K562 (cell line): ENCODE results near the gene ERGIC3. TPM values are rescaled to one million over a fixed set of nuclear protein-coding genes. Genes with fewer than 3 reads are reported as not detected.

Experiments used
- EP400 ChIP-seq: fragments of 450-650 bp; IDR thresholded peaks from 2 replicates; pipeline ENCODE4 v1.6.1; 2017; ENCODE audit warnings: antibody characterized with exemption, mild to moderate bottlenecking, moderate library complexity
- RREB1 ChIP-seq: fragments of 250-450 bp; sonication (Bioruptor Pico); IDR thresholded peaks from 2 replicates; pipeline ENCODE4 v1.4.0; 2020
- STAT5A ChIP-seq: IDR thresholded peaks from 2 replicates; pipeline ENCODE4 v1.6.1; 2012; ENCODE audit warnings: low read length, inconsistent platforms, borderline replicate concordance
- ZNF175 ChIP-seq: fragments of 200-800 bp; sonication (Bioruptor generic); IDR thresholded peaks from 2 replicates; pipeline ENCODE4 v1.6.1; 2016; ENCODE audit warnings: low read depth, mild to moderate bottlenecking, missing genetic modification characterization, missing compliant biosample characterization
- ZNF384 ChIP-seq: IDR thresholded peaks from 2 replicates; pipeline ENCODE4 v1.6.1; 2012; ENCODE audit warnings: low read depth, low read length, improper control_type of control experiment
- polyA plus RNA-seq, 8 experiments: library from polyadenylated mRNA; depleted of rRNA in 4 of 8; stranded (reverse) in 5 of 8; unstranded in 3 of 8; fragments of >200 nt; fragmentation: Nextera tagmentation in 2 of 8; fragmentation: Illumina TruSeq in 1 of 8; extraction: Ambion mirVana in 2 of 8; extraction: Trizol in 1 of 8; gene quantifications; 2 replicates each; pipeline versions ENCODE4 v1.2.1 to v1.2.3, GENCODE V29; 2011 to 2014; ENCODE audit warnings: inconsistent platforms in 1 of 8, missing spikeins in 1 of 8
- total RNA-seq, 7 experiments: library from RNA; depleted of rRNA in 6 of 7; stranded (reverse); fragments of >200 nt in 6 of 7; fragmentation: Illumina TruSeq in 2 of 7; extraction: Trizol in 2 of 7; gene quantifications; 2 replicates each; pipeline versions ENCODE4 v1.2.1 to v1.2.3, GENCODE V29; 2011 to 2021; ENCODE audit warnings: low replicate concordance in 1 of 7
- TF ChIP-seq, protein P1 (sequence below), 2 experiments: fragments of 450-650 bp in 1 of 2; sonication (generic) in 1 of 2; formaldehyde crosslinking in 1 of 2; IDR thresholded peaks; 2 replicates each; pipeline versions ENCODE4 v1.7.1 to v1.9.0; 2016 to 2022; ENCODE audit warnings: inconsistent platforms in 1 of 2, mild to moderate bottlenecking in 1 of 2, missing genetic modification reagents in 1 of 2

ERGIC3 gene
- total and polyA plus RNA-seq, 9 of the 15 experiments (the other 6 are each of a cell fraction or from before 2014, with no cell fraction given): 121 to 278 (median 184) TPM

GRCh38 chr20:35600993-35601973 is 59.4 kb downstream of the ERGIC3 start (continued):
- TF ChIP-seq STAT5A: no peak
- peak; percentile 51; the same call in 1 of the 2 replicates for TF ChIP-seq EP400
- no peak for TF ChIP-seq ZNF384
- TF ChIP-seq ZNF175 (CRISPR knock-in tag): no peak
- TF ChIP-seq, protein P1, sequence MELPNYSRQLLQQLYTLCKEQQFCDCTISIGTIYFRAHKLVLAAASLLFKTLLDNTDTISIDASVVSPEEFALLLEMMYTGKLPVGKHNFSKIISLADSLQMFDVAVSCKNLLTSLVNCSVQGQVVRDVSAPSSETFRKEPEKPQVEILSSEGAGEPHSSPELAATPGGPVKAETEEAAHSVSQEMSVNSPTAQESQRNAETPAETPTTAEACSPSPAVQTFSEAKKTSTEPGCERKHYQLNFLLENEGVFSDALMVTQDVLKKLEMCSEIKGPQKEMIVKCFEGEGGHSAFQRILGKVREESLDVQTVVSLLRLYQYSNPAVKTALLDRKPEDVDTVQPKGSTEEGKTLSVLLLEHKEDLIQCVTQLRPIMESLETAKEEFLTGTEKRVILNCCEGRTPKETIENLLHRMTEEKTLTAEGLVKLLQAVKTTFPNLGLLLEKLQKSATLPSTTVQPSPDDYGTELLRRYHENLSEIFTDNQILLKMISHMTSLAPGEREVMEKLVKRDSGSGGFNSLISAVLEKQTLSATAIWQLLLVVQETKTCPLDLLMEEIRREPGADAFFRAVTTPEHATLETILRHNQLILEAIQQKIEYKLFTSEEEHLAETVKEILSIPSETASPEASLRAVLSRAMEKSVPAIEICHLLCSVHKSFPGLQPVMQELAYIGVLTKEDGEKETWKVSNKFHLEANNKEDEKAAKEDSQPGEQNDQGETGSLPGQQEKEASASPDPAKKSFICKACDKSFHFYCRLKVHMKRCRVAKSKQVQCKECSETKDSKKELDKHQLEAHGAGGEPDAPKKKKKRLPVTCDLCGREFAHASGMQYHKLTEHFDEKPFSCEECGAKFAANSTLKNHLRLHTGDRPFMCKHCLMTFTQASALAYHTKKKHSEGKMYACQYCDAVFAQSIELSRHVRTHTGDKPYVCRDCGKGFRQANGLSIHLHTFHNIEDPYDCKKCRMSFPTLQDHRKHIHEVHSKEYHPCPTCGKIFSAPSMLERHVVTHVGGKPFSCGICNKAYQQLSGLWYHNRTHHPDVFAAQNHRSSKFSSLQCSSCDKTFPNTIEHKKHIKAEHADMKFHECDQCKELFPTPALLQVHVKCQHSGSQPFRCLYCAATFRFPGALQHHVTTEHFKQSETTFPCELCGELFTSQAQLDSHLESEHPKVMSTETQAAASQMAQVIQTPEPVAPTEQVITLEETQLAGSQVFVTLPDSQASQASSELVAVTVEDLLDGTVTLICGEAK (IDR thresholded peaks at IDR 0.05): no peak; the same call in 1 of the 2 replicates
- TF ChIP-seq, protein P1 (CRISPR knock-in tag; IDR thresholded peaks at IDR 0.05): peak; percentile 71; the same call in 1 of the 2 replicates
- no peak for TF ChIP-seq RREB1 (CRISPR knock-in tag)
